A549 (cell line): Measurements from ENCODE around the gene RECK.

ENCODE experiments used
- CHD2 ChIP-seq: fragments of 150-350 bp; IDR thresholded peaks from 2 replicates; pipeline ENCODE4 v1.6.1; 2014; ENCODE audit warnings: low read length; ENCODE audit not compliant: partially characterized antibody
- EHMT2 ChIP-seq: fragments of 200-600 bp; sonication (generic); IDR thresholded peaks from 2 replicates; pipeline ENCODE4 v1.6.1; 2016; ENCODE audit warnings: antibody characterized with exemption, low read depth, mild to moderate bottlenecking, moderate library complexity
- JUN ChIP-seq, 2 experiments: fragments of >200 bp; sonication (Bioruptor Twin); formaldehyde crosslinking; IDR thresholded peaks; 2 replicates in 1 of 2; 3 replicates in 1 of 2; pipeline ENCODE4 v1.6.1; 2016 to 2017
- MAFK ChIP-seq: fragments of 450-650 bp; IDR thresholded peaks from 2 replicates; pipeline ENCODE4 v1.6.1; 2014; ENCODE audit not compliant: partially characterized antibody
- MYC ChIP-seq: IDR thresholded peaks from 2 replicates; pipeline ENCODE4 v1.6.1; 2012; ENCODE audit warnings: mild to moderate bottlenecking, inconsistent platforms, low read length, improper control_type of control experiment, borderline replicate concordance
- NPAS2 ChIP-seq: fragments of 250-450 bp; sonication (Bioruptor Pico); IDR thresholded peaks from 2 replicates; pipeline ENCODE4 v1.8.0; 2022; ENCODE audit warnings: mild to moderate bottlenecking, moderate library complexity, borderline replicate concordance
- POLR2A ChIP-seq: IDR thresholded peaks from 2 replicates; pipeline ENCODE4 v1.6.1; 2012; ENCODE audit warnings: mild to moderate bottlenecking, low read length
- RCOR1 ChIP-seq: fragments of 150-350 bp; IDR thresholded peaks from 2 replicates; pipeline ENCODE4 v1.6.1; 2014; ENCODE audit warnings: antibody characterized with exemption, low read length, low read depth
- SMC3 ChIP-seq: fragments of >200 bp; sonication (Bioruptor Twin); formaldehyde crosslinking; IDR thresholded peaks from 3 replicates; pipeline ENCODE4 v1.6.1; 2018; ENCODE audit warnings: inconsistent platforms
- TF ChIP-seq, protein P1 (sequence below): fragments of 450-650 bp; IDR thresholded peaks from 2 replicates; pipeline ENCODE4 v1.6.1; 2014; ENCODE audit warnings: antibody characterized with exemption
- TF ChIP-seq, protein P2 (sequence below): fragments of >200 bp; sonication (Bioruptor Twin); formaldehyde crosslinking; IDR thresholded peaks from 3 replicates; pipeline ENCODE4 v1.5.1; 2016
- TF ChIP-seq, protein P3 (sequence below): IDR thresholded peaks from 2 replicates; pipeline ENCODE4 v1.6.1; 2012; ENCODE audit warnings: low read depth, borderline replicate concordance
- TF ChIP-seq, protein P4 (sequence below): IDR thresholded peaks from 2 replicates; pipeline ENCODE4 v1.6.1; 2012

- TF ChIP-seq, protein P1, sequence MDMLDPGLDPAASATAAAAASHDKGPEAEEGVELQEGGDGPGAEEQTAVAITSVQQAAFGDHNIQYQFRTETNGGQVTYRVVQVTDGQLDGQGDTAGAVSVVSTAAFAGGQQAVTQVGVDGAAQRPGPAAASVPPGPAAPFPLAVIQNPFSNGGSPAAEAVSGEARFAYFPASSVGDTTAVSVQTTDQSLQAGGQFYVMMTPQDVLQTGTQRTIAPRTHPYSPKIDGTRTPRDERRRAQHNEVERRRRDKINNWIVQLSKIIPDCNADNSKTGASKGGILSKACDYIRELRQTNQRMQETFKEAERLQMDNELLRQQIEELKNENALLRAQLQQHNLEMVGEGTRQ, result no peak
- TF ChIP-seq, protein P2, sequence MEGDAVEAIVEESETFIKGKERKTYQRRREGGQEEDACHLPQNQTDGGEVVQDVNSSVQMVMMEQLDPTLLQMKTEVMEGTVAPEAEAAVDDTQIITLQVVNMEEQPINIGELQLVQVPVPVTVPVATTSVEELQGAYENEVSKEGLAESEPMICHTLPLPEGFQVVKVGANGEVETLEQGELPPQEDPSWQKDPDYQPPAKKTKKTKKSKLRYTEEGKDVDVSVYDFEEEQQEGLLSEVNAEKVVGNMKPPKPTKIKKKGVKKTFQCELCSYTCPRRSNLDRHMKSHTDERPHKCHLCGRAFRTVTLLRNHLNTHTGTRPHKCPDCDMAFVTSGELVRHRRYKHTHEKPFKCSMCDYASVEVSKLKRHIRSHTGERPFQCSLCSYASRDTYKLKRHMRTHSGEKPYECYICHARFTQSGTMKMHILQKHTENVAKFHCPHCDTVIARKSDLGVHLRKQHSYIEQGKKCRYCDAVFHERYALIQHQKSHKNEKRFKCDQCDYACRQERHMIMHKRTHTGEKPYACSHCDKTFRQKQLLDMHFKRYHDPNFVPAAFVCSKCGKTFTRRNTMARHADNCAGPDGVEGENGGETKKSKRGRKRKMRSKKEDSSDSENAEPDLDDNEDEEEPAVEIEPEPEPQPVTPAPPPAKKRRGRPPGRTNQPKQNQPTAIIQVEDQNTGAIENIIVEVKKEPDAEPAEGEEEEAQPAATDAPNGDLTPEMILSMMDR, result no peak
- TF ChIP-seq MAFK (no peak), POLR2A (no peak), NPAS2 (no peak), CHD2 (no peak), MYC (no peak), JUN (IDR thresholded peaks at IDR 0.05) (no peak), RCOR1 (no peak), EHMT2 (no peak), SMC3 (no peak)
- TF ChIP-seq, protein P3, sequence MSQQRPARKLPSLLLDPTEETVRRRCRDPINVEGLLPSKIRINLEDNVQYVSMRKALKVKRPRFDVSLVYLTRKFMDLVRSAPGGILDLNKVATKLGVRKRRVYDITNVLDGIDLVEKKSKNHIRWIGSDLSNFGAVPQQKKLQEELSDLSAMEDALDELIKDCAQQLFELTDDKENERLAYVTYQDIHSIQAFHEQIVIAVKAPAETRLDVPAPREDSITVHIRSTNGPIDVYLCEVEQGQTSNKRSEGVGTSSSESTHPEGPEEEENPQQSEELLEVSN, result no peak
- TF ChIP-seq, protein P4, sequence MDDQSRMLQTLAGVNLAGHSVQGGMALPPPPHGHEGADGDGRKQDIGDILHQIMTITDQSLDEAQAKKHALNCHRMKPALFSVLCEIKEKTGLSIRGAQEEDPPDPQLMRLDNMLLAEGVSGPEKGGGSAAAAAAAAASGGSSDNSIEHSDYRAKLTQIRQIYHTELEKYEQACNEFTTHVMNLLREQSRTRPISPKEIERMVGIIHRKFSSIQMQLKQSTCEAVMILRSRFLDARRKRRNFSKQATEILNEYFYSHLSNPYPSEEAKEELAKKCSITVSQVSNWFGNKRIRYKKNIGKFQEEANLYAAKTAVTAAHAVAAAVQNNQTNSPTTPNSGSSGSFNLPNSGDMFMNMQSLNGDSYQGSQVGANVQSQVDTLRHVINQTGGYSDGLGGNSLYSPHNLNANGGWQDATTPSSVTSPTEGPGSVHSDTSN, result no peak
These were observed 49.7 kb downstream of the RECK start for GRCh38 chr9:36086442-36086841.
